ENCODE measurements around the gene KIAA1958.

DNA sequence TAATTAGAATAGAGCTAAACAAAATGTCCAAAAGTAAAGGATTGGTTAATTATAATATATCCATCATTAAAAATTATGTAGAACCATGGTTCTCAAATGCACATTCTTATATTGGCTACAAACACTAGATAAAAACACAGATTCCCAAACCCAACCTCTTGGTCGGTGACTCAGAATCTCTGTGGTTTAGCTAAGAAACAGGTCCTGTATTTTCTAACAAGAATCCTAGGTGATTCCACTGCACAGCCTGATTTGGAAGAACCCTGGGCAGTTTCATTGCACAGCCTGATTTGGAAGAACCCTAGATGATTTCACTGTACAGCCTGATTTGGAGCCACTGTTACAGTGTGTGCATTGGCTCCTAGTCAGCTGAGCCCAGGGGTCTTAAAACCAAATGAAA is 67.9 kb downstream of the KIAA1958 start:
- TF ChIP-seq, protein P1, sequence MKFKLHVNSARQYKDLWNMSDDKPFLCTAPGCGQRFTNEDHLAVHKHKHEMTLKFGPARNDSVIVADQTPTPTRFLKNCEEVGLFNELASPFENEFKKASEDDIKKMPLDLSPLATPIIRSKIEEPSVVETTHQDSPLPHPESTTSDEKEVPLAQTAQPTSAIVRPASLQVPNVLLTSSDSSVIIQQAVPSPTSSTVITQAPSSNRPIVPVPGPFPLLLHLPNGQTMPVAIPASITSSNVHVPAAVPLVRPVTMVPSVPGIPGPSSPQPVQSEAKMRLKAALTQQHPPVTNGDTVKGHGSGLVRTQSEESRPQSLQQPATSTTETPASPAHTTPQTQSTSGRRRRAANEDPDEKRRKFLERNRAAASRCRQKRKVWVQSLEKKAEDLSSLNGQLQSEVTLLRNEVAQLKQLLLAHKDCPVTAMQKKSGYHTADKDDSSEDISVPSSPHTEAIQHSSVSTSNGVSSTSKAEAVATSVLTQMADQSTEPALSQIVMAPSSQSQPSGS (IDR thresholded peaks at IDR 0.05; ENCODE audit: low read length) = no peak
- no peak for TF ChIP-seq NBN (IDR thresholded peaks at IDR 0.05)

All from GM12878 (cell line).